Lower lobe of right lung (tissue), 2 donors: ENCODE data around the gene ZNF778. TPM values are rescaled to one million over a fixed set of nuclear protein-coding genes. Genes with fewer than 3 reads are reported as not detected.
"Not testable (repeated sequence)": the region's sequence is repeated elsewhere in the genome, so short reads cannot be mapped to it uniquely, and the experiment has no call there.

Source experiments
- ATAC-seq, 2 donors: fragments of 200-7000 bp; cut with Tn5 transposase; one replicate each; pipeline ENCODE4 v1.9.1; 2020 to 2022; ENCODE audit warnings: mild to moderate bottlenecking in 2 of 2, moderate library complexity in 2 of 2
- DNase-seq: peaks from one replicate; pipeline ENCODE4 v3.0.0-alpha.2; 2020
- H3K27ac ChIP-seq: fragments of 200-600 bp; one replicate; pipeline ENCODE4 v1.8.0; 2022
- H3K27me3 ChIP-seq: fragments of 200-600 bp; one replicate; pipeline ENCODE4 v1.8.0; 2022; ENCODE audit warnings: low read depth
- H3K36me3 ChIP-seq: fragments of 200-600 bp; one replicate; pipeline ENCODE4 v1.8.0; 2022; ENCODE audit warnings: mild to moderate bottlenecking
- H3K4me1 ChIP-seq: fragments of 200-600 bp; one replicate; pipeline ENCODE4 v1.8.0; 2022
- H3K4me3 ChIP-seq: fragments of 200-600 bp; one replicate; pipeline ENCODE4 v1.8.0; 2022; ENCODE audit warnings: mild to moderate bottlenecking
- H3K9me3 ChIP-seq: fragments of 200-600 bp; one replicate; pipeline ENCODE4 v1.8.0; 2022
- intact Hi-C: fragments of 100-400 bp; cut with DNase I; formaldehyde crosslinking; loops from one replicate; pipeline ENCODE4 v1.11.0; 2022
- total RNA-seq: library from RNA; stranded (reverse); fragmentation: NEBNext Ultra II Directional; extraction: Animal tissue kit (Norgen Biotek cat#: 25700); gene quantifications from one replicate; pipeline ENCODE4 v1.2.1, GENCODE V29; 2021
- TF ChIP-seq, protein P1 (sequence below): fragments of 200-600 bp; IDR thresholded peaks from one replicate; pipeline ENCODE4 v1.8.0; 2022; ENCODE audit warnings: antibody characterized with exemption, mild to moderate bottlenecking
- donor health status: DM: no; HTN: yes; CAD: no; lungs with severe emphysema.

ZNF778 gene
- total RNA-seq, 1 donor from 2014 or later = 9.7 TPM

DNA sequence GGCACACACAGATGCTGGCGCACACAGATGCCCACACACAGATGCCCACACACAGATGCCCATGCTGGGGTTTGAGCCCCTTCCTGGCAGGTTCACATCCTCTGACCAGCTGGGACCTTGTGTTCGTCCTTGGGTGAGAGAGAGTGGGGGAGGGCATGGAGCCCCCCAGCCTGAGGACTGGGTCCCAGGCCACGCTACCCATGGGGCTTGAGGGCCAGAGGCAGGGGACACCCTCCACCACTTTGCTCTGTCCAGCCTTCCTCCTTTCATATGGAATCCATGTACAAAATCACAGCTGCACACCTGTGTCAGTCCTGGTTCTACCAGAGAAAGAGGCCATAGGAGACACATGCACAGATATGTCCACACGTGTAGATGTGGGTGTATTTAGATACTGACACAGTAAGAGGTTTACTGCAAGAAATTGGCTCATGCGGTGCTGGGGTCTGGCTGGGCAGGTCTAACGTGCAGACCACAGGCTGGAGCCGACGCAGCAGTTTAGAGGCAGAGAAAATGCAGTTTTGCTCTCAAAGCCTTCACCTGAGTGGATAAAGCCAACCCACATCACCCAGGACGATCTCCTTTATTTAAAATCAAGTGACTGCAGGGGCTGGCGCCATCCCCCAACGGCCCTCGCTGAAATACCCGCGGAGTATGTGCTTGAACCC, 28.0 kb upstream of the ZNF778 start:
- Histone ChIP-seq H3K9me3 (no peaks in the 10 kb centered on the region), H3K27ac (no peak overlapping the region), H3K4me1 (peaks cover 5% of the 10 kb centered on the region), H3K4me3 (no peak overlapping the region), H3K27me3 (no peaks in the 10 kb centered on the region), H3K36me3 (no peaks in the 10 kb centered on the region)
- ATAC-seq (no peak), DNase-seq (peak; percentile 39)
- TF ChIP-seq, protein P1, sequence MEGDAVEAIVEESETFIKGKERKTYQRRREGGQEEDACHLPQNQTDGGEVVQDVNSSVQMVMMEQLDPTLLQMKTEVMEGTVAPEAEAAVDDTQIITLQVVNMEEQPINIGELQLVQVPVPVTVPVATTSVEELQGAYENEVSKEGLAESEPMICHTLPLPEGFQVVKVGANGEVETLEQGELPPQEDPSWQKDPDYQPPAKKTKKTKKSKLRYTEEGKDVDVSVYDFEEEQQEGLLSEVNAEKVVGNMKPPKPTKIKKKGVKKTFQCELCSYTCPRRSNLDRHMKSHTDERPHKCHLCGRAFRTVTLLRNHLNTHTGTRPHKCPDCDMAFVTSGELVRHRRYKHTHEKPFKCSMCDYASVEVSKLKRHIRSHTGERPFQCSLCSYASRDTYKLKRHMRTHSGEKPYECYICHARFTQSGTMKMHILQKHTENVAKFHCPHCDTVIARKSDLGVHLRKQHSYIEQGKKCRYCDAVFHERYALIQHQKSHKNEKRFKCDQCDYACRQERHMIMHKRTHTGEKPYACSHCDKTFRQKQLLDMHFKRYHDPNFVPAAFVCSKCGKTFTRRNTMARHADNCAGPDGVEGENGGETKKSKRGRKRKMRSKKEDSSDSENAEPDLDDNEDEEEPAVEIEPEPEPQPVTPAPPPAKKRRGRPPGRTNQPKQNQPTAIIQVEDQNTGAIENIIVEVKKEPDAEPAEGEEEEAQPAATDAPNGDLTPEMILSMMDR = no peak
- intact Hi-C loops = no loop called here

DNA sequence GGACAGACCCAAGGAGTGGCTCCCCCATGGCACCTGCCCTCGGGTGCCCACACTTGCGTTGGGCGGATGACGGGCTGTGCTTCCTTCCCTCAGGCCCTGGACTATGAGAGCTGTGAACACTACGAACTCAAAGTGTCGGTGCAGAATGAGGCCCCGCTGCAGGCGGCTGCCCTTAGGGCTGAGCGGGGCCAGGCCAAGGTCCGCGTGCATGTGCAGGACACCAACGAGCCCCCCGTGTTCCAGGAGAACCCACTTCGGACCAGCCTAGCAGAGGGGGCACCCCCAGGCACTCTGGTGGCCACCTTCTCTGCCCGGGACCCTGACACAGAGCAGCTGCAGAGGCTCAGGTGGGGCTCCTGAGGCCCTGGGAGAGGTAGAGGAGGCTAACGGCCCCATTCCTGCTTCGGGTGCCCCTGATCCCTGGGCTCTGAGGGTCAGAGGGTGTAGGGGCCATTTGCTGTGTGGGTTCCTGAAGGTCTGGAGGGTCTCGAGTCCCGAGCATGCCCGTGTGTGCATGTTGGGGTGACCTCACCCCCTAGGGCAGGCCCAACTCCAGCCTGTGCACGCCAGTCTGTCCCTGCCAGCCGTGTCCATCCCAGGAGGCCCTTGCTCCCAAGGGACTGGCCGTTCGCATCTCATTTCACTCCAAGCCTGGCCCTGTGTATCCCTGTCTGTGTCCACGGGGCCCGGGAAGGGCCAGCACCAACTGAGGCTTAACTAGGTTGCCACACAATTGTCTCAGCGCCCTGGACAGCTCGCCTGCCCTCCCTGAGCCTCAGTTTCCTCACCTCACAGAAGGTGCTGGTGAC, 27.1 kb upstream of the ZNF778 start:
- H3K4me3 ChIP-seq = no peak overlapping the region

DNA sequence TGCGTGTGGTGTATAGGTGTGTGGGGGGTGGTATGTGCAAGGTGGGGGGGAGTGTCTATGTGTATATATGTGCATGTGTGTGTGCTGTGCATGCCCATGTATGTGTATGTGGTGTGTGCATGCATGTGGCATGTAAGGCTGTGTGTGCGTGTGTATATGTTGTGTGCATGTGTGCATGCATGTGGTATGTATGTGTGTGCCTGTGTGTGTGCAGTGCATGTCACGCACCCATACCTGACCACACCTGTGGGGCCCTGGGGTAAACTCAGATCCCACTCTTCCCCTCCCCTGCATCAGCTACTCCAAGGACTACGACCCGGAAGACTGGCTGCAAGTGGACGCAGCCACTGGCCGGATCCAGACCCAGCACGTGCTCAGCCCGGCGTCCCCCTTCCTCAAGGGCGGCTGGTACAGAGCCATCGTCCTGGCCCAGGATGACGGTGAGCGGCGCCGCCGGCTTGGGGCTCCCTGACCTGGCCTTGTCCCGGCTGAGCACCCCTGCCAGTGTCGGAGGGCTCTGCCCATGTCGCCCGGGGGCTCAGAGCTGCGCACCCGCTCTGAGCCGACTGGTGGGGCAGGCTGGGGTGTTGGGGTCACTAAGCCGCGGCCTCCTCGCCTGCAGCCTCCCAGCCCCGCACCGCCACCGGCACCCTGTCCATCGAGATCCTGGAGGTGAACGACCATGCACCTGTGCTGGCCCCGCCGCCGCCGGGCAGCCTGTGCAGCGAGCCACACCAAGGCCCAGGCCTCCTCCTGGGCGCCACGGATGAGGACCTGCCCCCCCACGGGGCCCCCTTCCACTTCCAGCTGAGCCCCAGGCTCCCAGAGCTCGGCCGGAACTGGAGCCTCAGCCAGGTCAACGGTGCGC, 26.2 kb upstream of the ZNF778 start:
- no peaks in the 10 kb centered on the region for H3K9me3 ChIP-seq
- H3K27me3 ChIP-seq = no peaks in the 10 kb centered on the region
- ATAC-seq = peak in 1 of 2 donors; percentile 0
- intact Hi-C loops = no loop called here
- TF ChIP-seq, protein P1 = no peak
- H3K27ac ChIP-seq = no peak overlapping the region
- no peaks in the 10 kb centered on the region for H3K36me3 ChIP-seq
- peak overlapping the region; percentile 56 for H3K4me3 ChIP-seq
- DNase-seq = peak; percentile 52
- peaks cover 5% of the 10 kb centered on the region for H3K4me1 ChIP-seq

More for the DNA sequence above, 27.1 kb upstream of the ZNF778 start:
- no peak for ATAC-seq
- peaks cover 5% of the 10 kb centered on the region for H3K4me1 ChIP-seq
- intact Hi-C loops = no loop called here
- no peaks in the 10 kb centered on the region for H3K36me3 ChIP-seq
- H3K27ac ChIP-seq = no peak overlapping the region
- TF ChIP-seq, protein P1 = no peak
- DNase-seq = peak; percentile 39
- no peaks in the 10 kb centered on the region for H3K9me3 ChIP-seq
- H3K27me3 ChIP-seq = no peaks in the 10 kb centered on the region

DNA sequence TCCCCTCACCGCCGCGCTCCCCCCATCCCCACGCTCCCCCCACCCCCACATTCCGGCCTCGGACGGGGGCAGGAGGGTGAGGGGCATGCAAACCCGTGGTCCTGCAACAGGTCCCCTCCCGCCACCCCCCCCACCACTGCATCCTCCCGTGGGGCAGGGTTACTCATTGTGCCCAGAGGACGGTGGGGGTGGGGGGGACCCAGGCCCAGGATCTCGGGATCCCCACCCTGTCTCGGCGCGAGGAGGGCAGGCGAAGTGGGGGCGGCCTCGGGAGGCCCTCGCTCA, 25.7 kb upstream of the ZNF778 start:
- Histone ChIP-seq H3K4me3 (peak overlapping the region; percentile 56), H3K27ac (no peak overlapping the region), H3K4me1 (peaks cover 5% of the 10 kb centered on the region), H3K9me3 (no peaks in the 10 kb centered on the region), H3K36me3 (no peaks in the 10 kb centered on the region), H3K27me3 (no peaks in the 10 kb centered on the region)
- ATAC-seq = no peak
- DNase-seq = no peak
- TF ChIP-seq, protein P1 = no peak
- intact Hi-C loops = no loop called here

DNA sequence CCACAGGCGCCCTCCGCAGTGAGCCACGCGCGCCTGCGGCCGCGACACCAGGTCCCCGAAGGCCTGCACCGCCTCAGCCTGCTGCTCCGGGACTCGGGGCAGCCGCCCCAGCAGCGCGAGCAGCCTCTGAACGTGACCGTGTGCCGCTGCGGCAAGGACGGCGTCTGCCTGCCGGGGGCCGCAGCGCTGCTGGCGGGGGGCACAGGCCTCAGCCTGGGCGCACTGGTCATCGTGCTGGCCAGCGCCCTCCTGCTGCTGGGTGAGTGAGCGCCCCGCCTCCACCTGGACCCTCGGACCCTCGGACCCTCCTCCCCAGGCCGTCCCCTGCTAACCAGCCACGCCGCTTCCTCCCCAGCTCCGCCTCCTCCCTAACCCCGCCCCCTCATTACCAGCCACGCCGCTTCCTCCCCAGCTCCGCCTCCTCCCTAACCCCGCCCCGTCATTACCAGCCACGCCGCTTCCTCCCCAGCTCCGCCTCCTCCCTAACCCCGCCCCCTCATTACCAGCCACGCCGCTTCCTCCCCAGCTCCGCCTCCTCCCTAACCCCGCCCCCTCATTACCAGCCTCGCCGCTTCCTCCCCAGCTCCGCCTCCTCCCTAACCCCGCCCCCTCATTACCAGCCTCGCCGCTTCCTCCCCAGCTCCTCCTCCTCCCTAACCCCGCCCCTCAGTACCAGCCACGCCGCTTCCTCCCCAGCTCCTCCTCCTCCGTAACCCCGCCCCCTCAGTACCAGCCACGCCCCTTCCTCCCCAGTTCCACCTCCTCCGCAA, 25.1 kb upstream of the ZNF778 start:
- H3K27me3 ChIP-seq, H3K9me3 ChIP-seq, intact Hi-C loops, H3K4me1 ChIP-seq, H3K27ac ChIP-seq, H3K36me3 ChIP-seq: not testable (repeated sequence)
- H3K4me3 ChIP-seq = peak overlapping the region; percentile 56
- peak; percentile 85 for DNase-seq
- ATAC-seq = peak; percentile 33 to 55
